ENCODE results near the gene ZNF277. TPM values are rescaled to one million over a fixed set of nuclear protein-coding genes. Genes with fewer than 3 reads are reported as not detected.
A peak's percentile ranks its signal among the peaks of the same experiment; 100 is the strongest.

Gene ZNF277
- total and polyA plus RNA-seq, 4 donors = 11.9 to 47.6 (median 24.9) TPM

DNA sequence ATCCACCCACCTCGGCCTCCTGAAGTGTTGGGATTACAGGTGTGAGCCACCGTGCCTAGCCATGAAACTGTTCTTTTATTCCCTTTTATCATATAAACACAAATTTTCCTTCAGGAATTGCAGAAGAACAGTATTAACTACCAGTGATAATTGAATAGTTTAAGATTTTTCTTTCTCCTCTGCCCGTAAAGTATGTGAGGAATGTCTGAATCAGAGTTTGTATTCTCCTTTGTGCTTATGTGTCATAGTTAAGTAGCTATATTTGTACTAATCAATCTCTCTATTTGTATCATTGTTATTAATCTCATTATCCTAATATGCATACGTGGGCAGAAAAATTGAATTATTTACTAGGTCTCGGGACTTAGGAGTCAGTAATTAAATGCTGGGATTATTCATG is 83.6 kb downstream of the ZNF277 start:
- peaks cover 0 to 5% (median 1%) of the 10 kb centered on the region in 4 donors for H3K36me3 ChIP-seq (ENCODE audit: control insufficient read depth in 4 of 4, insufficient read depth in 4 of 4, low read length in 4 of 4)
- no peak overlapping the region for H3K27ac ChIP-seq (ENCODE audit: low read depth in 1 of 2, low read length in 1 of 2)
- H3K27me3 ChIP-seq (ENCODE audit: control insufficient read depth in 3 of 3, insufficient read depth in 3 of 3, low read length in 2 of 3) = no peaks in the 10 kb centered on the region
- TF ChIP-seq, protein P1, sequence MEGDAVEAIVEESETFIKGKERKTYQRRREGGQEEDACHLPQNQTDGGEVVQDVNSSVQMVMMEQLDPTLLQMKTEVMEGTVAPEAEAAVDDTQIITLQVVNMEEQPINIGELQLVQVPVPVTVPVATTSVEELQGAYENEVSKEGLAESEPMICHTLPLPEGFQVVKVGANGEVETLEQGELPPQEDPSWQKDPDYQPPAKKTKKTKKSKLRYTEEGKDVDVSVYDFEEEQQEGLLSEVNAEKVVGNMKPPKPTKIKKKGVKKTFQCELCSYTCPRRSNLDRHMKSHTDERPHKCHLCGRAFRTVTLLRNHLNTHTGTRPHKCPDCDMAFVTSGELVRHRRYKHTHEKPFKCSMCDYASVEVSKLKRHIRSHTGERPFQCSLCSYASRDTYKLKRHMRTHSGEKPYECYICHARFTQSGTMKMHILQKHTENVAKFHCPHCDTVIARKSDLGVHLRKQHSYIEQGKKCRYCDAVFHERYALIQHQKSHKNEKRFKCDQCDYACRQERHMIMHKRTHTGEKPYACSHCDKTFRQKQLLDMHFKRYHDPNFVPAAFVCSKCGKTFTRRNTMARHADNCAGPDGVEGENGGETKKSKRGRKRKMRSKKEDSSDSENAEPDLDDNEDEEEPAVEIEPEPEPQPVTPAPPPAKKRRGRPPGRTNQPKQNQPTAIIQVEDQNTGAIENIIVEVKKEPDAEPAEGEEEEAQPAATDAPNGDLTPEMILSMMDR (IDR thresholded peaks at IDR 0.05; ENCODE audit: control extremely low read depth, extremely low read depth) = no peak
- H3K9ac ChIP-seq (ENCODE audit: insufficient read depth in 1 of 2, low read length in 2 of 2) = no peak overlapping the region
- 93 to 95% methylated on average over 5 of the region's 5 CpGs for WGBS, 2 donors
- H3K9me3 ChIP-seq (ENCODE audit: control insufficient read depth in 4 of 4, insufficient read depth in 3 of 4, low read length in 3 of 4) = no peaks in the 10 kb centered on the region
- no peak for DNase-seq
- H3K4me3 ChIP-seq = no peak overlapping the region
- no peak for ATAC-seq (ENCODE audit: insufficient read depth, low FRiP score)
- H3K4me1 ChIP-seq (ENCODE audit: control insufficient read depth in 5 of 5, insufficient read depth in 5 of 5, low read length in 5 of 5) = peaks cover 0 to 32% (median 3%) of the 10 kb centered on the region in 5 donors

DNA sequence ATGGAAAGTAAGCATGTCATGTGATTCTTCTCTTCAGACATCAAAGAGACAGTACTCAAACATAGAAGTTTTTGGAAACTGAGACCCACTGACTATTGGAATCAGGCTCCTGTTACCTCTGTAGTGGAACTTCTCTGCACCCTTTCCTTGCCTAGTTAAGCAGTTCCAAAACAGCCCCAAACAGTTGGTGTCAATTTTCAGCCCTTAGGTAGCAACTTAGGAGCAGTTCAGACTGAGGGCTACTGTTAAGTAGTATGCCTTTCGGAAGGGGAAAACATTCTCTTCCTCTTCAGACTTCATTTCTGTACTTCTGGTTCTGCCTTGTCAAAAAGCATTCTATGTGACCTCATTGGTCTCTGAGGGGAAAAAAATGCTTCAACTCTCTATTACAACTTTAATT is 85.7 kb downstream of the ZNF277 start:
- ATAC-seq (ENCODE audit: insufficient read depth, low FRiP score) (no peak), DNase-seq (peak in 1 of 3 donors; percentile 17)
- H3K4me1 ChIP-seq (ENCODE audit: control insufficient read depth in 5 of 5, insufficient read depth in 5 of 5, low read length in 5 of 5) = peaks cover 0 to 19% (median 0%) of the 10 kb centered on the region in 5 donors
- no peak overlapping the region for H3K9ac ChIP-seq (ENCODE audit: insufficient read depth in 1 of 2, low read length in 2 of 2)
- peaks cover 0 to 5% (median 1%) of the 10 kb centered on the region in 4 donors for H3K36me3 ChIP-seq (ENCODE audit: control insufficient read depth in 4 of 4, insufficient read depth in 4 of 4, low read length in 4 of 4)
- WGBS, 2 donors = 89 to 92% methylated on average over 1 of the region's 1 CpG
- no peak overlapping the region for H3K4me3 ChIP-seq
- TF ChIP-seq, protein P1 (IDR thresholded peaks at IDR 0.05; ENCODE audit: control extremely low read depth, extremely low read depth) = no peak
- no peaks in the 10 kb centered on the region for H3K27me3 ChIP-seq (ENCODE audit: control insufficient read depth in 3 of 3, insufficient read depth in 3 of 3, low read length in 2 of 3)
- H3K27ac ChIP-seq (ENCODE audit: low read depth in 1 of 2, low read length in 1 of 2) = no peak overlapping the region
- H3K9me3 ChIP-seq (ENCODE audit: control insufficient read depth in 4 of 4, insufficient read depth in 3 of 4, low read length in 3 of 4) = no peaks in the 10 kb centered on the region

DNA sequence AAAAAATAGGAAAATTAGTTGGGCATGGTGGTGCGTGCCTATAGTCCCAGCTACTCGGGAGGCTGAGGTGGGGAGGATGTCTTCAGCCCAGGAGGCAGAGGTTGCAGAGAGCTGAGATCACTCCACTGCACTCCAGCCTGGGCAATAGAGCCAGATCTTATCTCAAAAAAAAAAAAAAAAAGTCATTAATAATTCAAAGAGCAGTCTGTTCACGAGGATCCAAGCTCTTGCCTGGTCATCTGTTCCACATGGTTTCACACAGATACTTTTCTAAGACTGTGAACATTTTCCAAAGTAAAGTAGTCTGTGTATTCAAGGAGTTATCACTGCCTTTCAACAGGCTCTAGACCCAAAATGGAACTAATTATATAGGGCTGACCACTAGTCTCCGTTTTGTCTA is 86.9 kb downstream of the ZNF277 start:
- Histone ChIP-seq H3K9ac (ENCODE audit: insufficient read depth in 1 of 2, low read length in 2 of 2) (no peak overlapping the region), H3K9me3 (ENCODE audit: control insufficient read depth in 4 of 4, insufficient read depth in 3 of 4, low read length in 3 of 4) (no peaks in the 10 kb centered on the region), H3K4me1 (ENCODE audit: control insufficient read depth in 5 of 5, insufficient read depth in 5 of 5, low read length in 5 of 5) (peaks cover 0 to 15% (median 0%) of the 10 kb centered on the region in 5 donors), H3K4me3 (no peak overlapping the region), H3K27me3 (ENCODE audit: control insufficient read depth in 3 of 3, insufficient read depth in 3 of 3, low read length in 2 of 3) (no peaks in the 10 kb centered on the region), H3K27ac (ENCODE audit: low read depth in 1 of 2, low read length in 1 of 2) (no peak overlapping the region), H3K36me3 (ENCODE audit: control insufficient read depth in 4 of 4, insufficient read depth in 4 of 4, low read length in 4 of 4) (peaks cover 0 to 2% (median under 1%) of the 10 kb centered on the region in 4 donors)
- TF ChIP-seq, protein P1 (IDR thresholded peaks at IDR 0.05; ENCODE audit: control extremely low read depth, extremely low read depth) = no peak
- ATAC-seq (ENCODE audit: insufficient read depth, low FRiP score) (no peak), DNase-seq (no peak)
- 87% methylated on average over 4 of the region's 4 CpGs for WGBS, 2 donors

DNA sequence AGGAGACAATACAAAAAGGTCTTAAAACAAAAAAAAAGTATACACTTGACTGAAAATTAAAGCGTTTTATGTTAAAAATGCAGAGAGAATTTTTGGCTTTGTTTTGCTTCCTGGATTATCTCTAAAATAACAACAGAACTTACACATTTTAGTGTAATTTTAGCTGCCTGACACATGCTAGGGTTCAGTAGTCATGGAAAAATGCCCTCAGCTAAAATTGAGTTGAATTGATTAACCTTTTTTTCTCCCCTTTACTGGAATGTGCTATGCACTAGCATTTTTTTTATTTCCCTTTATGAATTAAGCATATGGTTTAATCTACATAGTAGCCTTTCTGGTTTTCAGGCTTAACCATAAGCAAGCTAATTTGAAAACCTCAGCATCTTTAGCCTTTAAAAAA is 89.9 kb downstream of the ZNF277 start:
- TF ChIP-seq, protein P1 (IDR thresholded peaks at IDR 0.05; ENCODE audit: control extremely low read depth, extremely low read depth) = no peak
- H3K27ac ChIP-seq (ENCODE audit: low read depth in 1 of 2, low read length in 1 of 2) = no peak overlapping the region
- H3K4me1 ChIP-seq (ENCODE audit: control insufficient read depth in 5 of 5, insufficient read depth in 5 of 5, low read length in 5 of 5) = peaks cover 0 to 8% (median 0%) of the 10 kb centered on the region in 5 donors
- 79 to 86% methylated on average over 1 of the region's 1 CpG for WGBS, 2 donors
- H3K9me3 ChIP-seq (ENCODE audit: control insufficient read depth in 4 of 4, insufficient read depth in 3 of 4, low read length in 3 of 4) = no peaks in the 10 kb centered on the region
- no peak overlapping the region for H3K9ac ChIP-seq (ENCODE audit: insufficient read depth in 1 of 2, low read length in 2 of 2)
- DNase-seq = peak in 1 of 3 donors; percentile 9
- no peak for ATAC-seq (ENCODE audit: insufficient read depth, low FRiP score)
- H3K27me3 ChIP-seq (ENCODE audit: control insufficient read depth in 3 of 3, insufficient read depth in 3 of 3, low read length in 2 of 3) = no peaks in the 10 kb centered on the region
- H3K4me3 ChIP-seq = no peak overlapping the region
- peaks cover 0 to 4% (median 0%) of the 10 kb centered on the region in 4 donors for H3K36me3 ChIP-seq (ENCODE audit: control insufficient read depth in 4 of 4, insufficient read depth in 4 of 4, low read length in 4 of 4)

Measured in lung (tissue), 12 donors.